Endothelial cell of umbilical vein (primary cell): Measurements from ENCODE around the gene UBTD1. TPM values are rescaled to one million over a fixed set of nuclear protein-coding genes. Genes with fewer than 3 reads are reported as not detected.

Experiments used
- BruUV-seq: library from RNA; stranded (reverse); fragments of 400-500 nt; replicated peaks from 2 replicates; lab custom pipeline; 2021; lab: Mats Ljungman, UMichigan
- CTCF ChIA-PET: fragments of 300-600, 350-600 bp; sonication (Branson Sonifier 250); formaldehyde crosslinking; loops from one replicate; lab custom pipeline; 2021; ENCODE audit warnings: antibody characterized with exemption, inconsistent platforms; lab: Charles Lee
- POLR2A ChIA-PET: fragments of 300-600, 350-600 bp; sonication (Branson Sonifier 250); formaldehyde crosslinking; loops from one replicate; lab custom pipeline; 2021; ENCODE audit warnings: antibody characterized with exemption, inconsistent platforms; lab: Charles Lee
- DNase-seq: peaks from one replicate; pipeline ENCODE4 v3.0.0-alpha.2; 2011; ENCODE audit warnings: low read depth, low spot score
- FAIRE-seq: peaks from 2 replicates; lab custom pipeline; 2011; peaks lifted over from hg19 to GRCh38; lab: Jason Lieb, UNC
- H2AFZ ChIP-seq: 2 replicates; pipeline ENCODE4 v1.6.0; 2012; ENCODE audit warnings: low read depth, low read length, control low read depth, inconsistent platforms
- H3K27ac ChIP-seq: 2 replicates; pipeline ENCODE4 v1.5.1; 2011; ENCODE audit warnings: low read depth, mild to moderate bottlenecking, control low read depth, low read length, moderate library complexity; ENCODE audit not compliant: insufficient read depth
- H3K27me3 ChIP-seq, 2 experiments: 2 replicates each; pipeline versions ENCODE4 v1.6.0 to v1.6.1; 2011; ENCODE audit warnings: low read length in 2 of 2, mixed read lengths in 1 of 2; ENCODE audit not compliant: control insufficient read depth in 2 of 2, insufficient read depth in 2 of 2
- H3K36me3 ChIP-seq, 2 experiments: 2 replicates in 1 of 2; 3 replicates in 1 of 2; pipeline ENCODE4 v1.5.1; 2011; ENCODE audit warnings: low read length in 2 of 2, mild to moderate bottlenecking in 1 of 2, moderate library complexity in 1 of 2; ENCODE audit not compliant: control insufficient read depth in 2 of 2, insufficient read depth in 2 of 2; ENCODE audit errors: extremely low read depth in 1 of 2
- H3K4me1 ChIP-seq: 3 replicates; pipeline ENCODE4 v1.5.1; 2011; ENCODE audit warnings: mild to moderate bottlenecking, low read length; ENCODE audit not compliant: control insufficient read depth, insufficient read depth; ENCODE audit errors: extremely low read depth
- H3K4me2 ChIP-seq: 2 replicates; pipeline ENCODE4 v1.6.1; 2011; ENCODE audit warnings: low read length, control low read depth, mixed read lengths; ENCODE audit not compliant: insufficient read depth
- H3K4me3 ChIP-seq, 3 experiments: fragments of 200-600 bp in 1 of 3; sonication (generic), shearing (Covaris generic) in 1 of 3; replicated peaks in 1 of 3; 2 replicates each; pipeline ENCODE4 v1.5.1; 2011 to 2016; ENCODE audit warnings: control low read depth in 3 of 3, low read length in 3 of 3, mild to moderate bottlenecking in 2 of 3, inconsistent platforms in 1 of 3, low read depth in 1 of 3, moderate library complexity in 1 of 3; ENCODE audit not compliant: insufficient read depth in 1 of 3
- H3K79me2 ChIP-seq: 2 replicates; pipeline ENCODE4 v1.6.0; 2012; ENCODE audit warnings: low read length, inconsistent platforms; ENCODE audit not compliant: control insufficient read depth, insufficient read depth
- H3K9ac ChIP-seq: replicated peaks from 2 replicates; pipeline ENCODE3; 2011; ENCODE audit warnings: low read length, control low read depth; ENCODE audit not compliant: insufficient read depth; ENCODE audit errors: extremely low read depth
- H3K9me1 ChIP-seq: replicated peaks from 3 replicates; pipeline ENCODE4 v1.6.0; 2011; ENCODE audit warnings: mild to moderate bottlenecking, low read length; ENCODE audit not compliant: control insufficient read depth, insufficient read depth; ENCODE audit errors: extremely low read depth
- H3K9me3 ChIP-seq: replicated peaks from 2 replicates; pipeline ENCODE4 v1.5.1; 2012; ENCODE audit warnings: low read length, inconsistent platforms; ENCODE audit not compliant: control insufficient read depth, insufficient read depth
- H4K20me1 ChIP-seq: replicated peaks from 2 replicates; pipeline ENCODE3; 2011; ENCODE audit warnings: mild to moderate bottlenecking, low read length; ENCODE audit not compliant: control insufficient read depth, insufficient read depth; ENCODE audit errors: extremely low read depth
- CTCF ChIP-seq, 2 donors: IDR thresholded peaks; 1 replicate in 1 of 2; 2 replicates in 1 of 2; pipeline ENCODE4 v1.5.1; 2011; ENCODE audit warnings: low read length in 2 of 2, mild to moderate bottlenecking in 2 of 2, moderate library complexity in 2 of 2, control low read depth in 1 of 2, inconsistent platforms in 1 of 2, low read depth in 1 of 2; ENCODE audit not compliant: insufficient read depth in 1 of 2; ENCODE audit errors: extremely low read depth in 1 of 2
- EZH2 ChIP-seq: IDR thresholded peaks from 2 replicates; pipeline ENCODE4 v1.6.1; 2012; ENCODE audit warnings: borderline replicate concordance, low read depth, mild to moderate bottlenecking, moderate library complexity, low read length, inconsistent platforms; ENCODE audit not compliant: severe bottlenecking
- FOS ChIP-seq: IDR thresholded peaks from 2 replicates; pipeline ENCODE4 v1.6.1; 2011; ENCODE audit warnings: mild to moderate bottlenecking, low read length, moderate library complexity, borderline replicate concordance; ENCODE audit not compliant: insufficient read depth
- GATA2 ChIP-seq: IDR thresholded peaks from 2 replicates; pipeline ENCODE4 v1.7.0; 2011; ENCODE audit warnings: low read depth, mild to moderate bottlenecking, moderate library complexity, mixed read lengths, low read length; ENCODE audit not compliant: insufficient read length, insufficient read depth
- JUN ChIP-seq: IDR thresholded peaks from 2 replicates; pipeline ENCODE4 v1.6.1; 2011; ENCODE audit warnings: borderline replicate concordance, low read depth; ENCODE audit not compliant: insufficient read length, insufficient read depth
- MAX ChIP-seq: IDR thresholded peaks from 2 replicates; pipeline ENCODE4 v1.6.1; 2011; ENCODE audit not compliant: insufficient read depth, insufficient read length
- MYC ChIP-seq: IDR thresholded peaks from one replicate; pipeline ENCODE4 v1.6.1; 2011; ENCODE audit warnings: mild to moderate bottlenecking, low read depth, low read length
- POLR2A ChIP-seq: IDR thresholded peaks from 2 replicates; pipeline ENCODE4 v1.6.1; 2012; ENCODE audit warnings: low read depth, mild to moderate bottlenecking, control low read depth, low read length
- POLR2AphosphoS5 ChIP-seq: IDR thresholded peaks from 2 replicates; pipeline ENCODE4 v1.6.1; 2012; ENCODE audit warnings: low read depth, mild to moderate bottlenecking, control low read depth, low read length, moderate library complexity; ENCODE audit not compliant: insufficient read depth
- dilution Hi-C: fragments of 300-500 bp; cut with MboI; formaldehyde crosslinking; loops from one replicate; pipeline ENCODE4 v1.15.0; 2019; ENCODE audit warnings: low sequenced_read_pairs; ENCODE audit not compliant: extremely low pct_ligation_motif_present
- intact Hi-C: fragments of 100-400 bp; cut with micrococcal nuclease; formaldehyde crosslinking; loops from one replicate; pipeline ENCODE4 v1.10.0; 2022
- polyA plus RNA-seq, 4 experiments: library from polyadenylated mRNA; depleted of rRNA in 3 of 4; stranded (reverse) in 3 of 4; unstranded in 1 of 4; fragments of >200 nt; gene quantifications; 2 replicates each; pipeline versions ENCODE4 v1.2.1 to v1.2.3, GENCODE V29; 2011 to 2012; ENCODE audit warnings: missing spikeins in 1 of 4
- total RNA-seq: library from RNA; stranded (reverse); gene quantifications from 2 replicates; pipeline ENCODE4 v1.2.3, GENCODE V29; 2021

The UBTD1 gene
- total and polyA plus RNA-seq, 2 donors (not counting 3 experiments of a cell fraction or from before 2014, with no cell fraction given), result 42.6 to 63.7 TPM

GRCh38 chr10:97463363-97464132, 35.2 kb upstream of the UBTD1 start:
- DNase-seq (peak; percentile 68), FAIRE-seq (peak; percentile 95)
- peaks cover 47 to 68% of the 10 kb centered on the region in 2 experiments for H3K36me3 ChIP-seq
- BruUV-seq, result no TSS peak
- no peaks in the 10 kb centered on the region for H3K9me1 ChIP-seq
- H3K27ac ChIP-seq, result no peak overlapping the region
- H3K4me3 ChIP-seq, result no peak overlapping the region
- TF ChIP-seq FOS (no peak), CTCF (IDR thresholded peaks at IDR 0.05; ENCODE audit: extremely low read depth in 1 of 2, insufficient read depth in 1 of 2, low read depth in 1 of 2, low read length in 2 of 2) (peak; percentile 75 to 76), MAX (no peak), EZH2 (no peak), POLR2AphosphoS5 (peak; percentile 10), GATA2 (no peak), POLR2A (no peak), MYC (no peak), JUN (no peak)
- H3K9ac ChIP-seq, result no peak overlapping the region
- dilution Hi-C loops (no loop called here), intact Hi-C loops (loop anchor here (1.0 to 2.0 kb wide), 3 partner anchors 79 to 149 kb away; no protein-coding TSS in a partner anchor)
- no peak overlapping the region for H3K4me2 ChIP-seq
- H3K79me2 ChIP-seq, result no peaks in the 10 kb centered on the region
- H4K20me1 ChIP-seq, result no peaks in the 10 kb centered on the region
- H3K4me1 ChIP-seq, result peaks cover 3% of the 10 kb centered on the region
- ChIA-PET POLR2A (no interaction called here), CTCF (interaction anchor here (0.9 to 5.8 kb wide), 12 partner anchors 9 to 149 kb away, joined by 3 to 61 read pairs (median 4); partner anchors contain the start of genes ANKRD2 and UBTD1)
- H2AFZ ChIP-seq, result no peak overlapping the region
- H3K27me3 ChIP-seq, result no peaks in the 10 kb centered on the region
- H3K9me3 ChIP-seq, result no peaks in the 10 kb centered on the region
